EL (cell line): Measurements from ENCODE around the gene NRP1.
A peak's percentile ranks its signal among the peaks of the same experiment; 100 is the strongest.

Experiments
- DNase-seq: peaks from one replicate; pipeline ENCODE4 v3.0.0-alpha.2; 2016

NRP1 gene

GRCh38 chr10:33288127-33288526 lies 46.3 kb downstream of the NRP1 start:
- DNase-seq: no peak

- no peak for DNase-seq
These were observed 47.4 kb downstream of the NRP1 start for GRCh38 chr10:33287112-33287511.

GRCh38 chr10:33286157-33286934 lies 48.1 kb downstream of the NRP1 start:
- DNase-seq: no peak

GRCh38 chr10:33284945-33285344 lies 49.5 kb downstream of the NRP1 start:
- DNase-seq: no peak

GRCh38 chr10:33279811-33280602 lies 54.5 kb downstream of the NRP1 start:
- no peak for DNase-seq

- peak; percentile 53 for DNase-seq
These were observed 55.2 kb downstream of the NRP1 start for GRCh38 chr10:33279276-33279675.

- DNase-seq: no peak
These were observed 56.3 kb downstream of the NRP1 start for GRCh38 chr10:33278198-33278597.

GRCh38 chr10:33277135-33277536 lies 57.3 kb downstream of the NRP1 start:
- DNase-seq: peak; percentile 82

- peak; percentile 18 for DNase-seq
These were observed 58.1 kb downstream of the NRP1 start for GRCh38 chr10:33276282-33276923.

- DNase-seq: no peak
These were observed 60.2 kb downstream of the NRP1 start for GRCh38 chr10:33274096-33274785.

GRCh38 chr10:33273295-33274002 lies 61.0 kb downstream of the NRP1 start:
- peak; percentile 98 for DNase-seq

GRCh38 chr10:33272635-33273034 lies 61.8 kb downstream of the NRP1 start:
- no peak for DNase-seq

GRCh38 chr10:33271969-33272583 lies 62.4 kb downstream of the NRP1 start:
- DNase-seq: peak; percentile 52

- no peak for DNase-seq
These were observed 63.5 kb downstream of the NRP1 start for GRCh38 chr10:33270971-33271370.

GRCh38 chr10:33267708-33268107 lies 66.8 kb downstream of the NRP1 start:
- no peak for DNase-seq

- DNase-seq: no peak
These were observed 68.8 kb downstream of the NRP1 start for GRCh38 chr10:33265621-33266020.

- DNase-seq: peak; percentile 83
These were observed 71.0 kb downstream of the NRP1 start for GRCh38 chr10:33263453-33263852.

- no peak for DNase-seq
These were observed 71.6 kb downstream of the NRP1 start for GRCh38 chr10:33262871-33263270.

- DNase-seq: no peak
These were observed 73.9 kb downstream of the NRP1 start for GRCh38 chr10:33260403-33261149.

- DNase-seq: peak; percentile 80
These were observed 75.5 kb downstream of the NRP1 start for GRCh38 chr10:33258967-33259366.

- DNase-seq: no peak
These were observed 76.9 kb downstream of the NRP1 start for GRCh38 chr10:33257439-33258080.
